Osteoblast (primary cell): ENCODE measurements around the gene HPSE2. TPM values are rescaled to one million over a fixed set of nuclear protein-coding genes. Genes with fewer than 3 reads are reported as not detected.

ENCODE experiments used
- DNase-seq: peaks from one replicate; pipeline ENCODE4 v3.0.0; 2011; ENCODE audit warnings: low spot score, mixed read lengths; ENCODE audit not compliant: insufficient read length; ENCODE audit errors: missing footprints
- H2AFZ ChIP-seq: 2 replicates; pipeline ENCODE4 v1.6.0; 2011; ENCODE audit warnings: mild to moderate bottlenecking, low read length
- H3K27ac ChIP-seq: 2 replicates; pipeline ENCODE4 v1.5.1; 2011; ENCODE audit warnings: mild to moderate bottlenecking, low read depth, low read length, moderate library complexity
- H3K27me3 ChIP-seq: 2 replicates; pipeline ENCODE4 v1.6.0; 2012; ENCODE audit warnings: mild to moderate bottlenecking, control low read depth, inconsistent platforms, low read length, moderate library complexity; ENCODE audit not compliant: insufficient read depth
- H3K36me3 ChIP-seq: 2 replicates; pipeline ENCODE4 v1.5.1; 2011; ENCODE audit warnings: mild to moderate bottlenecking, low read length, control low read depth, moderate library complexity; ENCODE audit not compliant: insufficient read depth
- H3K4me1 ChIP-seq: 2 replicates; pipeline ENCODE4 v1.5.1; 2011; ENCODE audit warnings: mild to moderate bottlenecking, low read length, control low read depth, moderate library complexity; ENCODE audit not compliant: insufficient read depth
- H3K4me2 ChIP-seq: 2 replicates; pipeline ENCODE4 v1.6.0; 2011; ENCODE audit warnings: mild to moderate bottlenecking, low read length; ENCODE audit not compliant: insufficient read depth
- H3K4me3 ChIP-seq: fragments of 200-600 bp; sonication (generic); 3 replicates; pipeline ENCODE4 v1.5.1; 2012; ENCODE audit warnings: mild to moderate bottlenecking, low read length, inconsistent platforms; ENCODE audit not compliant: insufficient read depth
- H3K79me2 ChIP-seq: 2 replicates; pipeline ENCODE4 v1.6.0; 2012; ENCODE audit warnings: mild to moderate bottlenecking, low read length, control low read depth, inconsistent platforms; ENCODE audit not compliant: insufficient read depth
- H3K9me3 ChIP-seq: 2 replicates; pipeline ENCODE4 v1.5.1; 2011; ENCODE audit warnings: low read depth, low read length, control low read depth
- H4K20me1 ChIP-seq: 2 replicates; pipeline ENCODE4 v1.6.0; 2012; ENCODE audit warnings: mild to moderate bottlenecking, low read length, control low read depth; ENCODE audit not compliant: insufficient read depth
- total RNA-seq: library from RNA; depleted of rRNA; stranded (reverse); fragments of >200 nt; gene quantifications from 2 replicates; pipeline ENCODE4 v1.2.3, GENCODE V29; 2012
- TF ChIP-seq, protein P1 (sequence below): IDR thresholded peaks from 2 replicates; pipeline ENCODE4 v1.5.1; 2011; ENCODE audit warnings: mild to moderate bottlenecking, low read depth, low read length, moderate library complexity; ENCODE audit errors: extremely low read depth

Gene HPSE2
- total RNA-seq, 1 donor: not detected

DNA sequence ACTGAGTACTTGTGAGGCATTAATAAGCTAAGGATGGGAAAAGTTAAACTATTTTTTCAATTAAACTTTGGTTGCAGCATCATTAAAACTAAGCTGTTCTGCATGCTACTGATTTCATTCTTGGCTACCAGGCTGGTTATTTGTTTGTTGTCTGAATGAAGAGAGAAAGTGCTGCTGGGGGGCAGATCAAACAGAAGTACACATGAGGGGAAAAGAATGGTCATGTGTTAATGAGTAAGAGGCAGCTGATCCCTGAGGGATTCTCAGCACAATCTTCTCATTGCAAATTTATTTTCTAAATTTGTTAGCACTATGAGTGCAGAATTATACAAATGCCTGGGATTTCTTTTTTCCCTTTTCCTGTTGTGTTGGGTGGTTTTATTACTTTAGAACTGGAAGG is 575.7 kb downstream of the HPSE2 start:
- H3K4me1 ChIP-seq: no peaks in the 10 kb centered on the region
- H3K4me3 ChIP-seq: no peak overlapping the region
- TF ChIP-seq, protein P1, sequence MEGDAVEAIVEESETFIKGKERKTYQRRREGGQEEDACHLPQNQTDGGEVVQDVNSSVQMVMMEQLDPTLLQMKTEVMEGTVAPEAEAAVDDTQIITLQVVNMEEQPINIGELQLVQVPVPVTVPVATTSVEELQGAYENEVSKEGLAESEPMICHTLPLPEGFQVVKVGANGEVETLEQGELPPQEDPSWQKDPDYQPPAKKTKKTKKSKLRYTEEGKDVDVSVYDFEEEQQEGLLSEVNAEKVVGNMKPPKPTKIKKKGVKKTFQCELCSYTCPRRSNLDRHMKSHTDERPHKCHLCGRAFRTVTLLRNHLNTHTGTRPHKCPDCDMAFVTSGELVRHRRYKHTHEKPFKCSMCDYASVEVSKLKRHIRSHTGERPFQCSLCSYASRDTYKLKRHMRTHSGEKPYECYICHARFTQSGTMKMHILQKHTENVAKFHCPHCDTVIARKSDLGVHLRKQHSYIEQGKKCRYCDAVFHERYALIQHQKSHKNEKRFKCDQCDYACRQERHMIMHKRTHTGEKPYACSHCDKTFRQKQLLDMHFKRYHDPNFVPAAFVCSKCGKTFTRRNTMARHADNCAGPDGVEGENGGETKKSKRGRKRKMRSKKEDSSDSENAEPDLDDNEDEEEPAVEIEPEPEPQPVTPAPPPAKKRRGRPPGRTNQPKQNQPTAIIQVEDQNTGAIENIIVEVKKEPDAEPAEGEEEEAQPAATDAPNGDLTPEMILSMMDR: no peak
- no peaks in the 10 kb centered on the region for H3K9me3 ChIP-seq
- H3K27me3 ChIP-seq: no peaks in the 10 kb centered on the region
- no peak for DNase-seq
- H4K20me1 ChIP-seq: no peaks in the 10 kb centered on the region
- no peaks in the 10 kb centered on the region for H3K36me3 ChIP-seq
- H3K4me2 ChIP-seq: no peak overlapping the region
- H2AFZ ChIP-seq: no peak overlapping the region
- H3K79me2 ChIP-seq: no peaks in the 10 kb centered on the region
- H3K27ac ChIP-seq: no peak overlapping the region

DNA sequence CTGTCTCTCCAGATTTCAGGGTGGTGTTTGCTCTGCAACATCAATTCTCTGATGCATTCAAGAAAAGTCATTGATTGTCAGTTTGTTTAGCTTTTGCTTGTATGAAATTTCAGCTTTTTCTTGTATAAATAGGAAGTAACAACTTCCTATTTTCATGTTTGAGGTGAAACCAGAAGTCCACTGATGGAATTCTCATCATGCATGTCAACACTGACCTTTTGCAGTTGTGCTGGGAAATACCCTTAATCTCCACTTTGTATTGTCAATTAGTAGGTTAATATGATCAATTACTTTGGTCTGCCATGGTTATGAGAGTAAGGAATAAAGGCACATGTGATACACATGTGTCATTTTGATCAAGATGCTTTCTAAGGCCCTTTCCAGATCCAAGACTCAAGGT is 580.2 kb downstream of the HPSE2 start:
- Histone ChIP-seq H3K27ac (no peak overlapping the region), H3K36me3 (no peaks in the 10 kb centered on the region), H4K20me1 (no peaks in the 10 kb centered on the region), H3K4me1 (no peaks in the 10 kb centered on the region), H3K4me2 (no peak overlapping the region), H2AFZ (no peak overlapping the region), H3K9me3 (no peaks in the 10 kb centered on the region), H3K27me3 (no peaks in the 10 kb centered on the region), H3K4me3 (no peak overlapping the region), H3K79me2 (no peaks in the 10 kb centered on the region)
- TF ChIP-seq, protein P1: no peak
- DNase-seq: no peak

DNA sequence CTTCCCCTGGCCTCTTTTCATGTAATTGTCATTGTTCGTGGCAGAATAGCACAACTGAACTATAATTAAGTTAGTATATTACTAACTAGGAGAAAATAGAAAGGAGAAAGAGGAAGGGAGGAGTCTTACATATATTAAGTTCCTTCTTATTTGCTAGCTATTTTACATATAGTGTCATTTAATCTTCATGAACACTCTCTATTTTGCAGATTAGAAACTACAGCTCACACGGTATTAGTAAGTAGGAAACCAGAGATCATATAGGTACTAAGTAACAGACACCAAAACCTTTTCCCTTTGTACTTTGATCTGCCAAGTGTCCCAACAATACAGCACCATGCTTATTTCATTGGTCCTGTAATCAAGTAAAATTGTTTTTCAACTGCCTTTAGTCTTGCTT is 586.5 kb downstream of the HPSE2 start:
- no peak for DNase-seq
- Histone ChIP-seq H3K36me3 (no peaks in the 10 kb centered on the region), H3K79me2 (no peaks in the 10 kb centered on the region), H3K9me3 (no peaks in the 10 kb centered on the region), H2AFZ (no peak overlapping the region), H3K4me3 (no peak overlapping the region), H3K27me3 (no peaks in the 10 kb centered on the region), H3K27ac (no peak overlapping the region), H3K4me2 (no peak overlapping the region), H3K4me1 (no peaks in the 10 kb centered on the region), H4K20me1 (no peaks in the 10 kb centered on the region)
- TF ChIP-seq, protein P1: no peak

DNA sequence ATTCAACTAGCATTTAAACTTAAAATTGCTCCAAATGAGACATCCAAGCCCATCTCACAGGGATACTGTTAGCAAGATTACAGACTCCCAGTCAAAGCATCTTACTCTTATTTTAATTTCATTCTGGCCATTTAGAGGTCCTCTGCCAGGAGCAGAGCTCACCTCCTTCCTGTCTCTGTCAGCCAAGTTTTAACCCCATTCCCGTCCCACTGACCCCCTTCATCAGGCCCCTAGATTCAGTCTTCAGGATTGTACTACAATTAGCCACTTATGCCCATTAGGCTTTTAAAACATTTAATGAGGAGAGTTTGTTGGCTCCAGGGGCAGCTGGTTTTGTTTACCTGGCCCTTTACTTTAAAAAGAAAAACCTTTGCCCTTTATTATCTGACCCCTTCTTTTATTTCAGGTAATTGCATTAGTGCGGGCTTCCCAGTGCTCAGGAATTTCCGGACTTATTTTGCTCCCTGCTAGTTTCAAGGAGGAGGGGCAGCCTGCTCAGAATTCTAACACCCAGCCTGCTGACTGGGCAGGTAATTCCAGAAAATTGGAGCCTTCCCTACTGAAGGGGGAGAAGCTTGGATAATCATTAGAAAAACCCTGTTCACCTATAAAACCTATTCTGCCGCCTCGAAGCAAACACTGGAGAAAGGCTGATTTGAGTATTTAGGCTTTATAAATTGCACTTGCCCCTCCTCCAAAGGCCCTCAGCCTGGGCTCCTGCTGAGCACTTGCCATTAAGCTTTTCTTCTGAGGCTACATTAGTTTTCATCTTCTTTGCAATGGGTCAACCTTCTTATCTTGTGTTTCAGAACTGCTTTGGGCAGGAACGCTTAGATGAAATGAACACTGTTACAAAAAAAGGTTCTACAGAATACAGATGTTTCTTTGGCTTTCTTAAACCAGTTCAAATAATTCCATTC is 588.4 kb downstream of the HPSE2 start:
- Histone ChIP-seq H3K27ac (no peak overlapping the region), H3K27me3 (no peaks in the 10 kb centered on the region), H3K4me3 (no peak overlapping the region), H3K36me3 (no peaks in the 10 kb centered on the region), H3K4me2 (no peak overlapping the region), H3K4me1 (no peaks in the 10 kb centered on the region), H3K79me2 (no peaks in the 10 kb centered on the region), H2AFZ (no peak overlapping the region), H4K20me1 (no peaks in the 10 kb centered on the region), H3K9me3 (no peaks in the 10 kb centered on the region)
- DNase-seq: no peak
- TF ChIP-seq, protein P1: no peak
